Inferior parietal cortex (tissue), 1 donor: ENCODE data around the gene WNT5A.

ENCODE experiments used
- DNase-seq: peaks from one replicate; pipeline ENCODE4 v3.0.0-alpha.2; 2016; ENCODE audit errors: extremely low spot score

Gene WNT5A

GRCh38 chr3:55486857-55487380, at the start of gene WNT5A:
Gene WNT5A, minus strand, starts transcription at chr3:55487306. Its CDS starts 321 bp downstream, at chr3:55486985.
- no peak for DNase-seq

DNA sequence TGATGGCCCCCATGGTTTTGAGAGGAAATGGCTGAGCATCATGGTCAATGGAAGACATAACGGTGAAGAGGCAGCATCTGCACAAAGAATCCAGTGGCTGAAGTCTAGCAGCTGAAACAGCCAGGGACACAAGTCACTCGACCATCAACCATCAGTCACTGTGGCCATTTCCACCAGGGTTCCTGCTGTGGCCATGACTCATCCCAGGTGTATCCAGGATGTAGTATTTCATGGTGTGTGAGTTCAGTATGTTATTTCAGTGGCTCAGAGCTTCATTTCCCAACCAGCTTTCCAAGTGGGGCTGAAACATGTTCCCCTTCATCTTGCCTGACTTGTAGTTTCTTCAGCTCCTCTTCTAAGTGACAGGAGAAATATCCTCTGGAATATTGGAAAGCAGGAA, 47.8 kb upstream of the WNT5A start:
- no peak for DNase-seq

DNA sequence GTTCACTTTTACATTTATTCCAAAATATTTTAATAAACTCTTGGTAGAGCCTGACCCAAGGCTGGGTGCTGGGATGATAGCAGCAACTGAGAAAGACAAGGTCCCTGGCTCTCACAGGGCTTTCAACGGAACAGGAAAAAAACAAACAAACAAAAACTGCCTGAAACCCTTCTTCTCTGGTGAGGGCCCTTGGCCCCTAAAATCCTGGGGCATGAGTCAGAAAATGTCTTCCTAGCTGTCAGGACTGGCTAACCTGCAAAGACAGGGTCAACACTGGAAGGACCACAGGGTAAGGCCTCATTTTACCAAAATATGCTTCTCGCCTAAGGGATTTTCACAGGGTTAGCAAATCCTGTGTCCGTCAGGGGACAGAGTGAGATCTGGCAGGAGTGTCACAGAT, 45.7 kb upstream of the WNT5A start:
- no peak for DNase-seq

- no peak for DNase-seq
These were observed 44.2 kb upstream of the WNT5A start for GRCh38 chr3:55531321-55531720.

GRCh38 chr3:55527361-55527760, 40.3 kb upstream of the WNT5A start:
- DNase-seq: no peak

- DNase-seq: no peak
These were observed 39.4 kb upstream of the WNT5A start for GRCh38 chr3:55526332-55527030.

DNA sequence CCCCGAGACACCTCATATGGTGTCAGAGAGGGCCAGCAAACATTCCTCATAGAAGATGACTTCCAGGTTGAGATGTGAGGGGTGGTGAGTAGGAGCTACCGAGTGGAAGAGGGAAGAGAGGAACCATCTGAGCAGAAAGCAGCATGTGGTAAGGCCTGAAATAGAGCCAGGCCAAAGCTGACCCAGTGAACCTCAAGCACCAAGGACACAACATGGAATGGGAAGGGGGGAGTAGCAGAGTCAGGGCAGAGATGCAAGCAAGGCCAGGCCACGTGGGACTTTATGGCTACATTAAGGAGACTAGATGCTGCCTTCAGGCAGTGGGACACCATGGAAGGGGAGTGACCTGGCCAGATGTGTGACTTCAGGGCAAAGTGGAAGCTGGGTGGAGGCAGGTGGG, 38.3 kb upstream of the WNT5A start:
- no peak for DNase-seq

- peak; percentile 32 for DNase-seq
These were observed 37.6 kb upstream of the WNT5A start for GRCh38 chr3:55524565-55525244.

DNA sequence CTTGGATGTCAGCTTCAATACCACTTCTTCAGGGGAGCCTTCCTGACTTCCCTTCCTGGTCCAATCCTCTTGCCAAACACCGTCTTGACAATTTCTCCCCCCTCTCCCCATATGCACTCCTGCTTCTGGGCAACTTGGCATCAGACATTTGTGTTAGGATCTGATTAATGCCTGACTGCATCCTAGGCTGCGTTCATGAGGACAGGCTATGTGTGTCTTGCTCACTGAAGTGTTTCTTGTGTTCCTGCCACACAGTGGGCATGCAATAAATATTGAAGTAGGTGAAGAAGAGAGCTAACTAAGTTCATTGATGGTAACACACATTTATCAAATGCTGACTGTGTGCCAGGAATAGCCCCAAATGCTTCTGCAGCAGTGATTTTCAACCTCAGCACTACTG, 36.4 kb upstream of the WNT5A start:
- DNase-seq: no peak

DNA sequence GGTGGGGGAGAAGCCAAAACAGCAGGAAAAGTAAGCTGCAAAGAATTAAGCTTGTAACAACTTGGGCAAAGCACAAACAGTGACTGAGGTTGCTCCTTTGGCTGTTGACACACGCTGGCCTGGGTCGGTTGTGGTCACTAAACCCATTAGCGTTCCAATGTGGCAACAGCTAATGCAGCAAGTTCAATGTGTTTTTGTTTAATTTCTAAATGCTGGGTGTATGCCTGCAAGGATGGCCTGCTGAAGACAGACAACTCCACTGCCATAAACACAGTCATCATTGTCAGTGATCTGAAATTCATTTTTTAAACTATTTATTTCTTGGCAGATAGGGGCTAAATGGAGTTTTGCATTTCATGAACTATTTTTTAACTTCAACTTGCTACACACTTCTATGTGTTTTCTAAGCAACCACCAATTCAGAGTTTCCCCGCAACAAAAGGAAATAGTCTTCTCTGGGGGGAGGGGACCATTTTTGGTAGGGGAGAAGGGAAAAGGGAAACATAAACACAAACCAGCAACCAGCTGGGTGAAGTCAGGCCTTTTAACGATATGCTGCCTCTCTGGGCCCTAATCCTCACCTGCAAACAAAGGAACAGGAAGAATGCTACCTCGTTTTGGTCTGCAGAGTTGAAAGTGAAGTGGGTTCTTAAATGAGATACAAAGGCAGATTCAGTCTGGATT, 34.8 kb upstream of the WNT5A start:
- DNase-seq: no peak

DNA sequence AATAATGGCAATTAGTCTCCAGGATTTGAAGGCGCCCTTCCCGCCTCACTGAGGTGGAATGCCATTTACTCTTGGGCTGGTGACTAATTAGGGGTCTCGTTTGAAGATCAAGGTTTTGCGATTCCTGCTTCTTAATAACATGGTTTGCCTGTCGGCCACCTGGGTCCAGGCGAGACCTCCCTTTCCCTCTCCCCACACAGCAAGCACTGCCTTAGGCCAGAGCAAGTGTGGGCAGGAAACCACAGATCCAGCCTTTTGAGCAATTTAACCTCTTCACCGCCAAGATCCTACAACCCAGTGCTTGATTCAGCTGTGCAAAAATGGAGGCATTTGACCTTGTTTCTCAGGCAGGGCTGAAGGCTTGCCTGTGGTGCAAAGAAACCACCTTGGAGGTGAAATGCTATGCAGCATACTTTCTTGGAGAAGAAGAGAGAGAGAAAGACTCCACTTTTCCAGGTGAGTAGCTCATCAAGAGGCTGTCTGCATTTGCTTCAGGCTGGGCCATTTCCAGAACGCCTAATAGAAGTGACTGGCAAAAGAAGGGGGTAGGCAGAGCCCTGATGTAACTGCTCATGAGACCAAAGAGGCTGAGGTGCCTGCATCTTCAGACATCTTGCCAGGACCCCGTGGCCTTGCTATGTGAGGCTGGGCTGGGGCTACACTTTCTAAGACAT, 34.1 kb upstream of the WNT5A start:
- no peak for DNase-seq

DNA sequence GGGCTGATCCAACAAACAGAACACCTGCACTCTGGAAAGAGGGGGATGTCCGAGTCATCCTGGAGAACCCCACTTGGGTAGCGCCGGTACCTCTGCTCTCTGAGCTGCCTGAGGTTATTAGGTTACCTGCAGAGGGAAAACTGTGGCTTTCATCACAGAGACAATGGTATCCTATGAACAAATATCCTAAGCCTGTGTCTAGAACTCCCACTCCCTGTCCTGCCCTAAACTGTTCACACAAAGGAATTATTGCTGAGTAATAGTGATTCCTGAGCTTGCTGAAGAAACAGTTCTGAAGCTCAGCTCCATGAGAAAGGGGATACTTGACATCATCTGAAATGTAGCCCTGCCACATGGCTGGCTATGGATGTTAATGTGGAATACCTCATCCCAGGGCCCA, 31.9 kb upstream of the WNT5A start:
- DNase-seq: no peak

DNA sequence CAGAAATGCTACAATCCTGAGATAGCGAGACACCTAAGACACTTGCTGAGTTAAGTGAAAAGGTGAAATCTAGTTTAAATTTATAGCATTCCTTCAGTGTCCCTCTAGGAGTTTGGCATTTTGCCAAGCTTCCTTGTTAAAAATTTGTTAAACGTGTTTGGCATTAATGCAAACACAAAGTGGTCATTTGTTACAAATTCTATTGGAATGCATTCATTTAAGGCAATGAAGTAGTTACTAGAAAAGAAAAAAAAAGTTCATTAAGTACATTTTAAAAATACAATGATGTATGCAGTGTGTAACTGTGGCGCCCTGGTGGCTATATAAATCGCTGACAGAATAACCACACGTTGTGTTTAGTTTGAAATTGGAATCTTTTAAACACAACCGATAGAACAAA, 31.3 kb upstream of the WNT5A start:
- no peak for DNase-seq

GRCh38 chr3:55516392-55517030, 29.4 kb upstream of the WNT5A start:
- no peak for DNase-seq

DNA sequence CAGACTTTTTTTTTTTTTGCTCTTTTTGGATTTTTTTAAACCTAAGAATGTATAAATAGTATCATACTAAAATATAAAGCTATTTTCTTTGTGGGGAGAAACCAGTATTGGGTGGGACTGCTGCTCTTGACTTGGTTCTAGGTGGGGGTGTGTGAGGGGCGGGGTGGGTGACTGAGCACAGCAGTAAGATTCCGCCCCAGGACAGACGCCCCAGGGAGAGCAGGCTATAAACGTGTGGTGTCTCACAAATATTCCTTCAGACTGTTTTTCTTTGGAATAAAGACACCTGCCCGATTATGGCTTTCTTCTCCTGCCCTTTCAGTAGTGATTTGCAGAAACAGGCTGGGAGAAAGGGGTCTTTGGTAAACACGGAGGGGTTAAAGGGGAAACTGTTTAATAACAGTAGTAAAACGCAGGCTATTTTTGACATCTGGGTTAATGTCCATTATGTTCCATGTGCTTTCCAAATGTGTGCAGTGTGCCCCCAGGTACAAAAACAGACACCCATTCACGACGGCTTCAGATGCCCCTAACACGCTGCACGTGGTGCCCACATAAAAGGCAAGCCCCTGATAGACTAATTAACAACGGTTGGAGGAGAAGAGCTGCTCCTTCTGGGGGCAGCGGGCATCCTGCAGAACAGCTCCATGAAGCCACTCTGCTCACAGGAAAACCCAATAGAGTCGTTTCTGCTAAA, 28.6 kb upstream of the WNT5A start:
- no peak for DNase-seq

DNA sequence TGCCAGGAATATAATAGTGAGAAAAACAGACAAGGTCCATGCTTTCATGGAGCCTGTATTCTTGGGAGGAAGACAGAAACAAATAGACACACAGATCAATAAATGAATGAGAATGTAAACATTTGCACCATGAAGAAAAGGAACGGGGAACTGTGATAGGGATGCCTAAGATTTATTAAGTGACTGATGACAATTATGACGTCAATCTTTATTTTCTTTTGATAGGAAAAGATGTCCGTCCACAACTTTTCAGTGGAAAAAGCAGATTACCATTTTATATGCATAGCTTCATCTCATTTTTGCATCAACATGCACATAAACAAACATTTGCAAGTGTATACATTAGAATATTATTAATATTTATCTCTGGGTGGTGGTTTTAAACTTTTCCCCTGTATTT, 27.9 kb upstream of the WNT5A start:
- DNase-seq: no peak

DNA sequence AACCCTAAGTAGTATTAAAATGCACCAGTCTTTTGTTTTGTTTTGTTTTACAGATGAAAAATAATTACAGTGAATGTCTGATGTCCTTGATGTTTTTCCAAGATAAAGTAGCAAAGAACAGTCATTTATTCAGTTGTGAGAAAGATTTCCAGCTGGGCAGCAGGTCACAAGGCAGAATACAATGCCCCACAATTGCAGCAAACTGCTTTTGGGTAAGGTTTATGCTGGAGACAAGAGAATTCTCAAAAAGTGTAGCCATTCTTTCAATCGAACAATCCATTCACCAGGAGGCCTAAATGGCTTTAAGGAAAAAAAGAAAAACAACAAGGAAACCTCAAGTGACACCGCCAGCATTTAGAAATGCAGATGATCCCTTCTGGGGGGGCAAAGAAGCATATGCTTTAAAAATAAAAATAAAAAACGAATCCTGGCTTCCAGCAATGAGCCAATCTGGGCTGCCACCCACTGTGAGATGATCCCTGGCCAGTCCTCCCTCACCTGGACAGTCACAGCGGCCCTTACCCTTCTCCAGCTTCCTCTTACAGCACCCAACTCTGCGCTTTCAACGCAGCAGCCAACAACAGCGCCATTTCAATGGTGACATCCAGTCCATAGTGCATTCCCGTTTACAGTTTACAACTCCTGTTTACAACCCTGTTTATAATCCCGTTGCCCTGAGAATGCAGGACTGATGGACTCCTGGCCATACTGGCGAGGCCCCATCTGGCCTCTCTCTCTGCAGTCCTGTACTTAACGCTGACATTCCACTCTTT, 25.7 kb upstream of the WNT5A start:
- no peak for DNase-seq

GRCh38 chr3:55511895-55512570, 24.9 kb upstream of the WNT5A start:
- no peak for DNase-seq

DNA sequence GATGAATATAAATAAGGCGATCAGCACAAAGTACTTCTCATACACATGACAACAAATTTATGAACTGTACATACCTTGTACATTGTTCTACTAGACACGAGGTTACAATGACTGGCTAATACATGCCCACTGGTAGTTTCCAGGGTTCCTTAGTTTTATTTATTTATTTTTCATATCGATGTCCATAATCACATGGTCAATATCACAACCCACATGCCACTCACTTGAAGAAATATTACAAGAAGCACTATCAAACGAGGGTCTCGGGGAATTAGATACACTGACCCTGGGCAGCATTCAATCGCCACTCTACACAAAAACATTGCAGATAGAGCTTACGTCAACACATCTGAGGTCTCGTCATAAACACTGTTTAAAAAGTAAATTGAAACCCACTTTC, 21.2 kb upstream of the WNT5A start:
- DNase-seq: no peak

DNA sequence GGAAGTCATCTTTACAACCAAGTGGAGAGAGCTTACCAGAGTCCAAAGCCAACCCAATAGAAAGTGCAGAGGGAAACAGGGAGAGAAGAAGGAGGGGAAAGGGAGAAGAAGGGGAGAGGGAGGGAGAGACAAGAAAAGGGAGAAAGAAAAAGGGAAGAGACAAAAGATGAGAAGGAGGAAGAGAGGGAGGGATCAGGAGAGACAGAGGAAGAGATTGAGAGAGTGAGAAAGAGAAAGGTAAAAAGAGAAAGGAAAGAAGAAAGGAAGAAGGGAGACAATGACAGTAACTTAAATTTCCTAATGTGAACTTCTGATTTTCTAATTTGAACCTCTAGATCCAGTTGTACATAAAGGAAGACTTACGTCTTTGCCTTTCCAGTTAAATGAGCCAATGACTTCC, 20.7 kb upstream of the WNT5A start:
- no peak for DNase-seq
